GM19324 (cell line): Measurements from ENCODE around the gene LRRTM2.

Source experiments
- ATAC-seq: cut with Tn5 transposase; IDR thresholded peaks from one replicate; pipeline ENCODE4 v1.9.1; 2021; ENCODE audit warnings: mild to moderate bottlenecking, moderate library complexity; ENCODE audit not compliant: unreplicated experiment, low FRiP score

Gene LRRTM2

GRCh38 chr5:138884094-138884493, 9.0 kb upstream of the LRRTM2 start:
- no peak for ATAC-seq

GRCh38 chr5:138883211-138883610, 8.1 kb upstream of the LRRTM2 start:
- no peak for ATAC-seq

- ATAC-seq, result no peak
These were observed 3.5 kb upstream of the LRRTM2 start for GRCh38 chr5:138878437-138879235.

- ATAC-seq, result no peak
These were observed 1.7 kb upstream of the LRRTM2 start for GRCh38 chr5:138876811-138877210.

- no peak for ATAC-seq
These were observed 811 bp upstream of the LRRTM2 start for GRCh38 chr5:138875946-138876345.

GRCh38 chr5:138875552-138875875, 379 bp upstream of the LRRTM2 start:
- ATAC-seq, result no peak

GRCh38 chr5:138874241-138874640, 894 bp downstream of the LRRTM2 start:
- no peak for ATAC-seq

- no peak for ATAC-seq
These were observed 1.5 kb downstream of the LRRTM2 start for GRCh38 chr5:138873466-138874221.

- ATAC-seq, result no peak
These were observed 2.2 kb downstream of the LRRTM2 start for GRCh38 chr5:138872841-138873465.

- ATAC-seq, result no peak
These were observed 4.5 kb downstream of the LRRTM2 start for GRCh38 chr5:138870611-138871010.

GRCh38 chr5:138869763-138870500, 5.2 kb downstream of the LRRTM2 start:
- no peak for ATAC-seq

- no peak for ATAC-seq
These were observed 6.1 kb downstream of the LRRTM2 start for GRCh38 chr5:138869038-138869437.

GRCh38 chr5:138867011-138867410, 8.1 kb downstream of the LRRTM2 start:
- ATAC-seq, result no peak

- no peak for ATAC-seq
These were observed 22.0 kb downstream of the LRRTM2 start for GRCh38 chr5:138853132-138853531.

- no peak for ATAC-seq
These were observed 24.2 kb downstream of the LRRTM2 start for GRCh38 chr5:138850865-138851435.

- ATAC-seq, result no peak
These were observed 25.3 kb downstream of the LRRTM2 start for GRCh38 chr5:138849882-138850281.

- no peak for ATAC-seq
These were observed 25.7 kb downstream of the LRRTM2 start for GRCh38 chr5:138849439-138849838.

GRCh38 chr5:138844812-138845513, 30.2 kb downstream of the LRRTM2 start:
- no peak for ATAC-seq

- ATAC-seq, result no peak
These were observed 31.0 kb downstream of the LRRTM2 start for GRCh38 chr5:138844125-138844461.
